ENCODE data around the gene DUSP22.
"Not testable (repeated sequence)": the region's sequence is repeated elsewhere in the genome, so short reads cannot be mapped to it uniquely, and the experiment has no call there.

Gene DUSP22

GRCh38 chr6:361411-362132 is 69.3 kb downstream of the DUSP22 start:
- in situ Hi-C loops (cut with HindIII; ENCODE audit: low sequenced_read_pairs) = loop anchor here (5.0 kb wide), 1 partner anchor 54 kb away; no protein-coding TSS in a partner anchor

GRCh38 chr6:362231-362923 is 70.1 kb downstream of the DUSP22 start:
- in situ Hi-C loops (cut with HindIII; ENCODE audit: low sequenced_read_pairs) = loop anchor here (5.0 kb wide), 1 partner anchor 55 kb away; no protein-coding TSS in a partner anchor

- in situ Hi-C loops (cut with HindIII; ENCODE audit: low sequenced_read_pairs) = loop anchor here (5.0 kb wide), 1 partner anchor 56 kb away; no protein-coding TSS in a partner anchor
Observed at GRCh38 chr6:362924-363249, 70.6 kb downstream of the DUSP22 start.

GRCh38 chr6:363291-363690 is 71.0 kb downstream of the DUSP22 start:
- in situ Hi-C loops (cut with HindIII; ENCODE audit: low sequenced_read_pairs) = loop anchor here (5.0 kb wide), 1 partner anchor 56 kb away; no protein-coding TSS in a partner anchor

- in situ Hi-C loops (cut with HindIII; ENCODE audit: low sequenced_read_pairs) = loop anchor here (5.0 kb wide), 1 partner anchor 57 kb away; no protein-coding TSS in a partner anchor
Observed at GRCh38 chr6:363909-364308, 71.6 kb downstream of the DUSP22 start.

- in situ Hi-C loops (cut with HindIII; ENCODE audit: low sequenced_read_pairs) = loop anchor here (5.0 kb wide), 1 partner anchor 58 kb away; no protein-coding TSS in a partner anchor
Observed at GRCh38 chr6:364609-365540, 72.6 kb downstream of the DUSP22 start.

GRCh38 chr6:365835-366234 is 73.5 kb downstream of the DUSP22 start:
- in situ Hi-C loops (cut with HindIII; ENCODE audit: low sequenced_read_pairs) = no loop called here

GRCh38 chr6:366389-367297 is 74.4 kb downstream of the DUSP22 start:
- in situ Hi-C loops (cut with HindIII; ENCODE audit: low sequenced_read_pairs) = no loop called here

- in situ Hi-C loops (cut with HindIII; ENCODE audit: low sequenced_read_pairs) = no loop called here
Observed at GRCh38 chr6:367298-367794, 75.1 kb downstream of the DUSP22 start.

GRCh38 chr6:367891-368630 is 75.8 kb downstream of the DUSP22 start:
- in situ Hi-C loops (cut with HindIII; ENCODE audit: low sequenced_read_pairs) = no loop called here

GRCh38 chr6:369559-370431 is 77.5 kb downstream of the DUSP22 start:
- in situ Hi-C loops (cut with HindIII; ENCODE audit: low sequenced_read_pairs) = no loop called here

- in situ Hi-C loops (cut with HindIII; ENCODE audit: low sequenced_read_pairs) = no loop called here
Observed at GRCh38 chr6:370555-370954, 78.3 kb downstream of the DUSP22 start.

- in situ Hi-C loops (cut with HindIII; ENCODE audit: low sequenced_read_pairs) = not testable (repeated sequence)
Observed at GRCh38 chr6:371851-372250, 79.6 kb downstream of the DUSP22 start.

- in situ Hi-C loops (cut with HindIII; ENCODE audit: low sequenced_read_pairs) = no loop called here
Observed at GRCh38 chr6:372336-372911, 80.1 kb downstream of the DUSP22 start.

- in situ Hi-C loops (cut with HindIII; ENCODE audit: low sequenced_read_pairs) = no loop called here
Observed at GRCh38 chr6:373031-373430, 80.7 kb downstream of the DUSP22 start.

GRCh38 chr6:373773-374724 is 81.8 kb downstream of the DUSP22 start:
- in situ Hi-C loops (cut with HindIII; ENCODE audit: low sequenced_read_pairs) = no loop called here

- in situ Hi-C loops (cut with HindIII; ENCODE audit: low sequenced_read_pairs) = no loop called here
Observed at GRCh38 chr6:374956-375355, 82.7 kb downstream of the DUSP22 start.
